AG09319 (cell line): ENCODE measurements around the gene TMEM223.
"Not testable (repeated sequence)": the region's sequence is repeated elsewhere in the genome, so short reads cannot be mapped to it uniquely, and the experiment has no call there.

Experiments
- DNase-seq: peaks from one replicate; pipeline ENCODE4 v3.0.0-alpha.2; 2010; ENCODE audit warnings: low read depth; ENCODE audit errors: extremely low read depth
- TF ChIP-seq, protein P1 (sequence below): IDR thresholded peaks from 2 replicates; pipeline ENCODE4 v1.5.1; 2011; ENCODE audit warnings: low read depth, mild to moderate bottlenecking, inconsistent platforms, low read length, moderate library complexity

TMEM223 gene

DNA sequence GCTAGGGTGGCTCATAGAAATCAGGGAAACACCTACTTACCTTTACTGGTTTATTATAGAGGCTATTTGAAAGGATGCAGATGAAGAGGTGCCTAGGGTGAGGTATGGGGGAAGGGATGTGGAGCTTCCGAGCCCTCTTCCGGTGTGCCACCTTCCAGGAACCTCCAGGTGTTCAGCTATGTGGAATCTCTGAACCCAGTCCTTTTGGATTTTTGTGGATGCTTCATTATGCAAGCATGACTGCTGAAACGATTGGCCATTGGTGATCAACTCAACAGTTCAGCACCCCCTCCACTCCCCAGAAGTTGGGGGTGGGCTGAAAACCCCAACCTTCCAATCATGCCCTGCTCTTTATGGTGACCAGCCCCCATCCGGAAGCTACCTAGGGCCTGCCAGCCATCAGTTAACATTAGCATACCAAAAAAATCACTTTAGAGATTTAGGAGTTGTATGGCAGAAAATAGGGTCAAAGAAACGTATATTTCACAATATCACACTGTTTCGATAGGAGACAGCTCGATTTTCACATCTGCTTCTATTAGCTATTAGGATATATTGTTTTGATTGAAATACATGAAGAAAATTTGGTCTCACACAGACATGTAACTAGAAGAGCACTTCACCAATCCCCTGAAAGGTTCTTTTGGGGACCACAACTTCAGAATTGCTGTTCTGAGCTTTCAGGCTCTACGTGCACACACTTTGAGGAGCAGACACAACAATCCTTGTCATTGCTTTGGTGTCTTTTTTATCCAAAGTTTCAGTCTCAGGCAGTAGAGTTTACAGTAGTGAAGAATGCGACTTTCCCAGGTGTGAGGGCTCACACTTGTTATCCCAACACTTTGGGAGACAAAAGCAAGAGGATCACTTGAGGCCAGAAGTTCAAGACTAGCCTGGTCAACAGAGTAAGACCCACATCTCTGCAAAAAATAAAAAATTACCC is 33.7 kb downstream of the TMEM223 start:
- TF ChIP-seq, protein P1, sequence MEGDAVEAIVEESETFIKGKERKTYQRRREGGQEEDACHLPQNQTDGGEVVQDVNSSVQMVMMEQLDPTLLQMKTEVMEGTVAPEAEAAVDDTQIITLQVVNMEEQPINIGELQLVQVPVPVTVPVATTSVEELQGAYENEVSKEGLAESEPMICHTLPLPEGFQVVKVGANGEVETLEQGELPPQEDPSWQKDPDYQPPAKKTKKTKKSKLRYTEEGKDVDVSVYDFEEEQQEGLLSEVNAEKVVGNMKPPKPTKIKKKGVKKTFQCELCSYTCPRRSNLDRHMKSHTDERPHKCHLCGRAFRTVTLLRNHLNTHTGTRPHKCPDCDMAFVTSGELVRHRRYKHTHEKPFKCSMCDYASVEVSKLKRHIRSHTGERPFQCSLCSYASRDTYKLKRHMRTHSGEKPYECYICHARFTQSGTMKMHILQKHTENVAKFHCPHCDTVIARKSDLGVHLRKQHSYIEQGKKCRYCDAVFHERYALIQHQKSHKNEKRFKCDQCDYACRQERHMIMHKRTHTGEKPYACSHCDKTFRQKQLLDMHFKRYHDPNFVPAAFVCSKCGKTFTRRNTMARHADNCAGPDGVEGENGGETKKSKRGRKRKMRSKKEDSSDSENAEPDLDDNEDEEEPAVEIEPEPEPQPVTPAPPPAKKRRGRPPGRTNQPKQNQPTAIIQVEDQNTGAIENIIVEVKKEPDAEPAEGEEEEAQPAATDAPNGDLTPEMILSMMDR = no peak
- DNase-seq = no peak

DNA sequence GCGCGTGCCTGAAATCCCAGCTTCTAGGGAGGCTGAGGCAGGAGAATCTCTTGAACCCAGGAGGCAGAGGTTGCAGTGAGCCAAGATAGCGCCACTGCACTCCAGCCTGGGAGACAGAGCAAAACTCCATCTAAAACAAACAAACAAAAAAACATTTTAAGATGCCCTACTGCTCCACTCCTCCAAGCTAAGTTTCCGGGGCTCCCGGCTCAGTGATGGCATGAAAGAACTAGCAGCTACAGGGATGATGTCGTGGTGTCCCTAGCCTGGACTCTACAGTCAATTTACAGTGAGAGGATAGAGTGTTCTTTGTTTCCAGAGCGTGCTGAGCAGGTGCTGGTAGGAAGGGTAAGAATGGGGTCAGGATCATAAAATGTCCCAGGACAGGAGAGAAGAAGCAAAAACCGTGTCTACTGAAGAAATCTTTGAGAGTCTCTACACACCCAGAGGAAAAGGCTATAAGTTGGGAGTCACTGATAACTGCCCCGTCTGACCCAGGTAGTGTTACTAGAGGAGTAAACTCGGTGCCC is 36.7 kb downstream of the TMEM223 start:
- DNase-seq = no peak
- TF ChIP-seq, protein P1 = no peak

DNA sequence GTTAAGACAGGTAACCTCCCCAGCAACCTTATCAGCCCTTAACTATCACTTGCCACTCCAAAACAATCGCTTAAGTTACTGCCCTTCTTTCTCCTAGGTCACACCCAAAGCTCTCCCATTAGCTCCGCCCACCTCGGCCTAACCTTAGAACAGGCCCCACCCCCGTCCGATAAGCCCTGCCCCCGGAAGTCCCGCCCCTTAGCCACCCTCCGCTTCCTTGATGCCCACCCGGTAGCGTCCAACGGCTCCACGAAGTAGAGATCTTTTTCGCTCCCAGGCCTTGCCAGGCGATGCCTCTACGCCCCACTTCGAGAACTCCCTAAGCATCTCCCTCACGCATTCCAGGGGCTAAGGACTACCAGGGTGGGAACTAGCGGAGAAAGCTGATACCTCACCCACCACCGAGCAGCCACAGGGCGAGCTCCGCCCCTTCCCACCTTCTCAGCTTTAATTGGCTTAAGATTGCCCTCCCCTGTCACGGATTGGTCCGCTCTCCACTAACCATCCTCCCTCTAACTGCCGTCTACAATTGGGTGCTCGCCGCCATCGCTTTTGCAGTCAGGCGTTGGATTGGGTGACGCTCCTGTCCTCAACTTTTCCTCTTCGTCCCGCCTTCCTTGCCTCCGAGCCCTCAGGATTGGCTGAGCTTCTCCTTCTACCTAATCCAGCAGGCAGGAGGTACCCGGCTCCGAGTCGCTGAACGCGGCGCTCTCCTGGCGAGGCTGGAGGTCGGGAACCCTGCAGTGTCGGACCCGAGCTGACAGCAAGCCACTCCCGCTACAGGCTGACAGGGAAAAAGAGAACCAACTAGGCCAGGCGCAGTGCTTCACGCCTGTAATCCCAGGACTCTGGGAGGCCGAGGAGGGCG is 37.8 kb downstream of the TMEM223 start, which contains the start of gene ZBTB3:
TSS of gene ZBTB3 (minus strand) at position 425 of the 868 bp plus-strand sequence. CDS start 496 bp downstream, outside the sequence.
- DNase-seq = peak; percentile 98
- TF ChIP-seq, protein P1 = no peak

DNA sequence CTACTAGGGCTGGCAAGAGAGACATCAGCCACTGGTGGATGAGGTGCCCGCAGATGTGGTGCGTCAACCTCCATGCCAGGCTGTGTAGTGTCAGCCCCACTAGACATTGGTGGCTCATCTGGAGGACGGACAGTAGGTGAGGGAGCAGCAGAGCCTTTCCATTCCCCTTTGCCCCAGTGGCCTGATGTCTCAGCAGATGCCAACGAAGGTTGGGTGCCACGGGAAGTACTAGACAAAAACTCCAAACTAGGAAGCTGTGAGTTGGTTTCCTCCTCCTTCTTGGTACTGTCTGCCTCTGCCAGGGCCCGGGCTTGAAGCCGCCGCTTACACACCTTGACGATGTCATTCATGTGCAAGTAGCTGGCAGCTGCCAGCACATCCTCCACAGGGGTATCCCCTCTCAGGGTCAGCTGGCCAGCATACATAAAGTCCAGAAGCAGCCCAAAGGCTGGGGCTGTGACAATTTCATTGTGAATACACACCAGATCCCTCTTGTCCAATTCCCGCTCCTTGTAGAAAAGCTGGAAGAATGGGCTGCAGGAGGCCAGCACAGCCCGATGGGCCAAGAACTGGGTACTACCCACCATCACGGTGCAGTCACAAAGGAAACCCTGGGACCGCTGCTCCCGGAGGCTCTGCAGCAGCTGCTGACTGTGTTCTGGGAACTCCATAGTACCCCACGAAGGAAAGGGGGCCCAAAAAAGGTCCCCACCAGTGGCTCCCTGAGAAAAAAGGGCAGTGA is 38.6 kb downstream of the TMEM223 start:
- TF ChIP-seq, protein P1 = no peak
- DNase-seq = no peak

DNA sequence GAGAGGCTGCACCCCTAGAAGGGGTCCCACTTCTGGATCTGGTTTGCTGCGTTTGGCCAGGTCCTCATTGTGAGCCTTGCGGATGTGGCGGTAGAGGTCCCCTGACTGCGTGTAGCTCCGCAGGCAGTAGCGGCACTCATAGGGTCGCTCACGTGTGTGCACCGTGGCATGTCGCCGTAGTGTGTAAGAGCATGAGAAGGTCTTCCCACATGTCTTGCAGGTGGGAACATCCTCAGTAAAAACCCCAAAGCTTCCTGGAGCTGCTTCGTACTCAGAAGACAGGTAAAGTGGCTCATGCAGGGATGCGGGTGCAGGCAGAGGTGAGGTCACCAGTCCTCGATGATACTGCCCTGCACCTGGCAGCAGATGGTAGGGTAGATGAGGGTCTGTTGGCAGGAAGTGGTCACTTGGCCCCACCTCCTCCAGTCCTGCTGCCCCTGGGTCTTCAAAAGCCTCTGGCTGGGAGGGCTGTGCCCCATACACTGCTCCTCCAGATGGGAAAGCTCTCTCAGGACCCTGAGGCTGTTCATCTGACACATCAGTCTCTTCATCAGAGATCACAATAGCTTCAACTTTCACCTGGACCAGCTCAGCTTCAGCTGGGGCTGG is 39.5 kb downstream of the TMEM223 start:
- DNase-seq = no peak
- TF ChIP-seq, protein P1 = no peak

DNA sequence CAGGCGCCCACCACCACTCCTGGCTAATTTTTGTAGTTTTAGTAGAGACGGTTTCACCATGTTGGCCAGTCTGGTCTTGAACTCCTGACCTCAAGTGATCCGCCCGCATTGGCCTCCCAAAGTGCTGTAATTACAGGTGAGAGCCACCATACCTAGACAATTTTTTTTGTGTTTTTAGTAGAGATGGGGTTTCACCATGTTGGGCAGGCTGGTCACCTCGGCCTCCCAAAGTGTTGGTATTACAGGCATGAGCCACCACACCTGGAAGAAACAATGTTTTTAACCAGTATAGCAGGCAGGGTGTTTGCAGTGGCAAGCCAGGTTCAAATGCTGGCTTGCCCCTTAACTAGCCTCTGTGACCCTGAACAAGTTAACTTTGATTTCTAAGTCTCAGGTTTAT is 41.9 kb downstream of the TMEM223 start:
- DNase-seq = not testable (repeated sequence)
